GM06990 (cell line): ENCODE data around the gene SPDYC.

Source experiments
- DNase-seq: peaks from one replicate; pipeline ENCODE4 v3.0.0-alpha.2; 2011; ENCODE audit not compliant: insufficient read length; ENCODE audit errors: extremely low read depth
- H3K27me3 ChIP-seq: replicated peaks from 2 replicates; pipeline ENCODE4 v1.6.0; 2011; ENCODE audit warnings: low read length; ENCODE audit not compliant: control insufficient read depth, insufficient read depth
- H3K36me3 ChIP-seq: 2 replicates; pipeline ENCODE4 v1.5.1; 2011; ENCODE audit warnings: low read length; ENCODE audit not compliant: control insufficient read depth, insufficient read depth
- H3K4me3 ChIP-seq: replicated peaks from 2 replicates; pipeline ENCODE4 v1.5.1; 2011; ENCODE audit warnings: low read depth, mild to moderate bottlenecking, control low read depth, low read length
- CTCF ChIP-seq: IDR thresholded peaks from 2 replicates; pipeline ENCODE4 v1.5.1; 2011; ENCODE audit warnings: low read length, control low read depth, mild to moderate bottlenecking, inconsistent platforms; ENCODE audit not compliant: insufficient read depth, poor library complexity, severe bottlenecking

SPDYC gene

DNA sequence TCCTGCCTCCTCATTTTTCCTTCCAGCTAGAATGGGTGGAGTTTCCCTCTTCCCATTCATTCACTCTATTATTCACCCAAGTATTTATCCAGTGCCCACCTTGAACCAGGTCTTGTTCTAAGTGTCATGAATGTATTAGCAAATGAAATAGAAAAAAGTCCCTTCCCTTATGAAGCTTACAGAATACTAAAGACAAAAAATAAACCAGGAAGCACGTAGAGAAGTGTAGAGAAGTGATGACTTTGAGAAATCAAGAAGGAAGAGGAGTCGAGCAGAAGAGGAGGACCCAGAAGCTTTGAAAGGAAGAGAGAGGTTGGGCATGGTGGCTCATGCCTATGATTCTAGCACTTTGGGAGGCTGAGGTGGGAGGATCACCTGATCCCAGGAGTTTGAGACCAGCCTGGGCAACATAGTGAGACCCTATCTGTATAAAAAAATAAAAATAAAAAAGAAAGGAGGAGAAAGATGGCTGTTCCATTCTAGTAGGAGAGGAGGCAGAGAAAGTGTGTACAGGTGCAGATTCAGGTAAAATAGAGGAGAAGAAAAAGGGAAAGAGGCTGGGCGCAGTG is 18.6 kb upstream of the SPDYC start:
- no peak overlapping the region for H3K4me3 ChIP-seq
- no peaks in the 10 kb centered on the region for H3K36me3 ChIP-seq
- DNase-seq, result no peak
- TF ChIP-seq CTCF, result no peak
- H3K27me3 ChIP-seq, result no peaks in the 10 kb centered on the region

DNA sequence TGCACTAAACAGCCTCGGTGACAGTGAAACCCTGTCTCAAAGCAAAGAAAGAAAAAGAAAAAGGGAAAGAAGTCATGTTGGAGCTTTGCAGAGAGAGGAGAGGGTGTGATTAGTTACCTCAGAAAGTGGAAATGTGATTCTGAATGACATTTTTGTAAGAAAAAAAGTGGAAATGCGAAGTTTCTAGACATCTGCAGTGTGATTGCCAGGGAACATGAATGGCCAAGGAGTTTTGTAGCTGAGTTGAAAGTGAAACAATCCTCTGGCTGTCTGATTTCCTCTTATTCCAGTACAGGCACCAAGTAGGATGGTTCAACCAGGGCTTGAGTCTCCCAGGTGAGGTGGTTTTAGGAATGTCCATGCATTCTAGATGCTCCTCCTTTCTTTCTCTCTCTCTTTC is 17.9 kb upstream of the SPDYC start:
- Histone ChIP-seq H3K36me3 (no peaks in the 10 kb centered on the region), H3K4me3 (no peak overlapping the region), H3K27me3 (no peaks in the 10 kb centered on the region)
- TF ChIP-seq CTCF, result no peak
- DNase-seq, result no peak

DNA sequence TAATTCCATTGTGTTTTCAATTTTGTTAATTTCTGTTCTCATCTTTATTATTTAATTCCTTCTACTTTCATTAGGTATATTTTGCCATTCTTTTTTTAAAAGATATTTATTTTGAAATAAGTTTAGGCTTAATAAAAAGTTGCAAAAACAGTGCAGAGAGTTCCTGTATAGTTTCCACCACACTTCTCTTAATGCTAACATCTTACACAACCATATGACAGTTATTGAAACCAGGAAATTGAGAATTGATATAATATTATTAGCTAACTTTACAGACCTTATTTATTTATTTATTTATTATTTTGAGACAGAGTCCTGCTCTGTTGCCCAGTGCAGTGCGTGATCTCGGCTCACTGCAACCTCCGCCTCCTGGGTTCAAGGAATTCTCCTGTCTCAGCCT is 13.8 kb upstream of the SPDYC start:
- DNase-seq, result no peak
- no peaks in the 10 kb centered on the region for H3K27me3 ChIP-seq
- no peaks in the 10 kb centered on the region for H3K36me3 ChIP-seq
- TF ChIP-seq CTCF, result no peak
- H3K4me3 ChIP-seq, result no peak overlapping the region

GRCh38 chr11:65156926-65157325 is 13.1 kb upstream of the SPDYC start:
- no peak for DNase-seq
- H3K36me3 ChIP-seq, result no peaks in the 10 kb centered on the region
- H3K4me3 ChIP-seq, result no peak overlapping the region
- TF ChIP-seq CTCF, result no peak
- H3K27me3 ChIP-seq, result no peaks in the 10 kb centered on the region

DNA sequence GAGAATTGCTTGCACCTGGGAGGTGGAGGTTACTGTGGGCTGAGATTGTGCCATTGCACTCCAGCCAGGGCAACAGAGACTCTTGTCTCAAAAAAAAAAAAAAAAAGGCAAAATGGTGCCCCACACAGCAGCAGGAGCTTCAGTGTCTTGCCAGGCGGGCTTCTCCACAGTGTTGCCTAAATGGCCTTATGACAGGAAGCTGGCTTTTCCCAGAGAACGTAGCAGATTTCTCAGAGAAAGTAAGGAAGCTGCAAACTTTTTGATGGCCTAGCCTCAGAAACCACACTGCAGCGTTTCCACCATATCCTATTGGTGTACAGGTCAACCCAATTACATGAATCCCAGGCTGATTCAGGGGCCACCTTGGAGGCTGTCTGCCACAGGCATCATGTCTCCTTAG is 12.7 kb upstream of the SPDYC start:
- no peaks in the 10 kb centered on the region for H3K27me3 ChIP-seq
- no peaks in the 10 kb centered on the region for H3K36me3 ChIP-seq
- no peak for DNase-seq
- no peak for TF ChIP-seq CTCF
- H3K4me3 ChIP-seq, result no peak overlapping the region

DNA sequence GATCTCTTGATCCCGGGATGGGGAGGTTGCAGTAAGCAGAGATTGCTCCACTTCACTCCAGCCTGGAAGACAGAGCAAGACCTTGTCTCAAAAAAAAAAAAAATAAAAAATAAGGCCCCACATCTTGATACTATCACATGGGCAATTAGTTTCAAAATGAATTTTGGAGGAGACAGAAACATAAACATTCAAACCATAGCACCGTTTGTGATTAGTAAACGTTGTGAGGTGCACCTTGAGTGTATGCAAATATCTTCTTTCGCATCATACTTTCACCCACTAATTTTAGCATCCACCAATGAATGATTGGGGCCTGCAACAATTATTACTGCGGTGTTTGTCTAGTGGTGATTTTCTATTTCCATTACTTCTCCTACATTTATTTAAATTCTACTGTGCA is 11.0 kb upstream of the SPDYC start:
- no peaks in the 10 kb centered on the region for H3K36me3 ChIP-seq
- DNase-seq, result peak; percentile 60
- no peak for TF ChIP-seq CTCF
- no peak overlapping the region for H3K4me3 ChIP-seq
- H3K27me3 ChIP-seq, result no peaks in the 10 kb centered on the region
